Fibroblast of villous mesenchyme (primary cell): ENCODE measurements around the gene ENDOD1. TPM values are rescaled to one million over a fixed set of nuclear protein-coding genes. Genes with fewer than 3 reads are reported as not detected.

Experiments
- DNase-seq: peaks from one replicate; pipeline ENCODE4 v3.0.0-alpha.2; 2010; ENCODE audit warnings: low read depth
- H3K4me3 ChIP-seq: 2 replicates; pipeline ENCODE4 v1.5.1; 2011; ENCODE audit warnings: low read depth, mild to moderate bottlenecking, low read length
- CTCF ChIP-seq: IDR thresholded peaks from 2 replicates; pipeline ENCODE4 v1.5.1; 2012; ENCODE audit warnings: low read depth, mild to moderate bottlenecking, low read length; ENCODE audit not compliant: insufficient read depth
- total RNA-seq: library from RNA; depleted of rRNA; stranded (reverse); fragments of >200 nt; gene quantifications from 2 replicates; pipeline ENCODE4 v1.2.3, GENCODE V29; 2012

ENDOD1 gene
- total RNA-seq, 1 donor: 40.6 TPM

- TF ChIP-seq CTCF: no peak
- DNase-seq: peak; percentile 96
- H3K4me3 ChIP-seq: no peak overlapping the region
Observed at GRCh38 chr11:95147364-95147905, 57.8 kb downstream of the ENDOD1 start.

GRCh38 chr11:95148406-95148805 is 58.8 kb downstream of the ENDOD1 start:
- DNase-seq: peak; percentile 28

GRCh38 chr11:95148938-95149337 is 59.3 kb downstream of the ENDOD1 start:
- no peak for TF ChIP-seq CTCF
- peak; percentile 6 for DNase-seq
- H3K4me3 ChIP-seq: no peak overlapping the region

More at GRCh38 chr11:95148406-95148805, 58.8 kb downstream of the ENDOD1 start:
- no peak overlapping the region for H3K4me3 ChIP-seq
- no peak for TF ChIP-seq CTCF

GRCh38 chr11:95149651-95150364 is 60.2 kb downstream of the ENDOD1 start:
- DNase-seq: no peak
- no peak overlapping the region for H3K4me3 ChIP-seq

GRCh38 chr11:95150956-95151684 is 61.5 kb downstream of the ENDOD1 start:
- peak; percentile 85 for TF ChIP-seq CTCF
- peak overlapping the region; percentile 48 for H3K4me3 ChIP-seq
- peak; percentile 89 for DNase-seq

More at GRCh38 chr11:95149651-95150364, 60.2 kb downstream of the ENDOD1 start:
- no peak for TF ChIP-seq CTCF

GRCh38 chr11:95152876-95153856 is 63.5 kb downstream of the ENDOD1 start:
- no peak for TF ChIP-seq CTCF
- no peak for DNase-seq
- H3K4me3 ChIP-seq: no peak overlapping the region
